Activated CD4-positive, alpha-beta T cell treated with anti-CD3 and anti-CD28 coated beads, Interleukin-2, amount 10 ng/mL, durations not matched to agents 7 days and 5 days (primary cell): Measurements from ENCODE around the gene FANCG. TPM values are rescaled to one million over a fixed set of nuclear protein-coding genes. Genes with fewer than 3 reads are reported as not detected.

Source experiments
- CTCF ChIA-PET: fragments of 350-600 bp; sonication (Branson Sonifier 250); formaldehyde crosslinking; loops from one replicate; lab custom pipeline; 2021; ENCODE audit warnings: antibody characterized with exemption; lab: Charles Lee
- POLR2A ChIA-PET: fragments of 350-600 bp; sonication (Branson Sonifier 250); formaldehyde crosslinking; loops from one replicate; lab custom pipeline; 2021; ENCODE audit warnings: antibody characterized with exemption; lab: Charles Lee
- DNase-seq: peaks from one replicate; pipeline ENCODE4 v3.0.0-alpha.2; 2020
- H3K27ac Mint-ChIP-seq: one replicate; pipeline ENCODE4 v1.8.0; 2021; ENCODE audit warnings: mild to moderate bottlenecking, moderate library complexity, mixed read lengths
- H3K27me3 Mint-ChIP-seq: one replicate; pipeline ENCODE4 v1.8.0; 2021; ENCODE audit warnings: mixed read lengths
- H3K36me3 Mint-ChIP-seq: one replicate; pipeline ENCODE4 v1.8.0; 2021; ENCODE audit warnings: low read depth, mixed read lengths
- H3K4me1 Mint-ChIP-seq: one replicate; pipeline ENCODE4 v1.8.0; 2021; ENCODE audit warnings: mixed read lengths
- H3K4me3 Mint-ChIP-seq: one replicate; pipeline ENCODE4 v1.8.0; 2021; ENCODE audit warnings: mild to moderate bottlenecking, moderate library complexity, mixed read lengths
- H3K9me3 Mint-ChIP-seq: one replicate; pipeline ENCODE4 v1.8.0; 2021; ENCODE audit warnings: mixed read lengths
- total RNA-seq, 2 experiments: library from RNA; stranded (reverse); gene quantifications; one replicate each; pipeline ENCODE4 v1.2.3, GENCODE V29; 2021

The FANCG gene
- total RNA-seq, 2 experiments from 2014 or later: 117 to 123 TPM

DNA sequence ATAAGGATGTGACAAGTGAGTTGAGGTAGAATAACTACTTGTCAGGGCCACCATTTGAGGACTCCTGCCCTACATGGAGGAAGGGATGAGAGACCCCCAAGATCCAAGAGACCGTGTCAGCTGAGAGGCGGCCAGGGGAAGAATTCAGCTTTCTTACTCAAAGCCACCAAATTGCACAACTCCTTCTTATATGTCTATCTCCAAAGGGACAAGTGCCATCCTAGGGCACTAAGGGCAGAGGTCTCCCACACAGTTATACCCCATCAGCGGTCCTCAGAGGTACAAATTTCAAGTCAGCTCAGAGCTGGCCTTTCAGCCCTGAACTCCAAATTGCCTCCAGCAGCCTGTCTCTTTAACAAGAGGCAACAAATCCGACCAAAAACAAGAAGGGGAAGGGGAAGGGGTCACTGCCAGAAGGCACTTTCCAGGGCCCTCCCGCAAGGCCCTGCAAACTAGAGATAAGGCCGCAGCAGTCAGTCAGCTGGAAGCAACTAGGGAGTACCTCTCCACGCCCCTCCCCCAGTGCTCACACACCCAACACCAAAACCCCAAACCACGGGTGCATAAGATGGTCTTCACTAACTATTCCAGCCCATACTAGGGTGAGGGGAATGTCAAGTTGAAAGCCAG lies 29.3 kb upstream of the FANCG start:
- Mint-ChIP-seq H3K4me1 (peaks cover 48% of the 10 kb centered on the region), H3K4me3 (no peak overlapping the region), H3K9me3 (no peaks in the 10 kb centered on the region), H3K36me3 (peaks cover 23% of the 10 kb centered on the region), H3K27ac (no peak overlapping the region), H3K27me3 (no peaks in the 10 kb centered on the region)
- DNase-seq: no peak
- CTCF ChIA-PET: interaction anchor here (0.7 to 1.0 kb wide), 2 partner anchors 10 to 12 kb away, joined by 3 to 5 read pairs; partner anchors contain the start of gene PIGO
- POLR2A ChIA-PET: no interaction called here

- H3K36me3 Mint-ChIP-seq: peaks cover 18% of the 10 kb centered on the region
- no peak overlapping the region for H3K4me3 Mint-ChIP-seq
- H3K9me3 Mint-ChIP-seq: no peaks in the 10 kb centered on the region
- no peaks in the 10 kb centered on the region for H3K27me3 Mint-ChIP-seq
- POLR2A ChIA-PET: no interaction called here
- peaks cover 47% of the 10 kb centered on the region for H3K4me1 Mint-ChIP-seq
- H3K27ac Mint-ChIP-seq: no peak overlapping the region
- CTCF ChIA-PET: interaction anchor here (1.0 kb wide), 1 partner anchor 9 kb away, joined by 5 read pairs; no protein-coding TSS in a partner anchor
- no peak for DNase-seq
Observed at GRCh38 chr9:35108461-35108860, 28.7 kb upstream of the FANCG start.

DNA sequence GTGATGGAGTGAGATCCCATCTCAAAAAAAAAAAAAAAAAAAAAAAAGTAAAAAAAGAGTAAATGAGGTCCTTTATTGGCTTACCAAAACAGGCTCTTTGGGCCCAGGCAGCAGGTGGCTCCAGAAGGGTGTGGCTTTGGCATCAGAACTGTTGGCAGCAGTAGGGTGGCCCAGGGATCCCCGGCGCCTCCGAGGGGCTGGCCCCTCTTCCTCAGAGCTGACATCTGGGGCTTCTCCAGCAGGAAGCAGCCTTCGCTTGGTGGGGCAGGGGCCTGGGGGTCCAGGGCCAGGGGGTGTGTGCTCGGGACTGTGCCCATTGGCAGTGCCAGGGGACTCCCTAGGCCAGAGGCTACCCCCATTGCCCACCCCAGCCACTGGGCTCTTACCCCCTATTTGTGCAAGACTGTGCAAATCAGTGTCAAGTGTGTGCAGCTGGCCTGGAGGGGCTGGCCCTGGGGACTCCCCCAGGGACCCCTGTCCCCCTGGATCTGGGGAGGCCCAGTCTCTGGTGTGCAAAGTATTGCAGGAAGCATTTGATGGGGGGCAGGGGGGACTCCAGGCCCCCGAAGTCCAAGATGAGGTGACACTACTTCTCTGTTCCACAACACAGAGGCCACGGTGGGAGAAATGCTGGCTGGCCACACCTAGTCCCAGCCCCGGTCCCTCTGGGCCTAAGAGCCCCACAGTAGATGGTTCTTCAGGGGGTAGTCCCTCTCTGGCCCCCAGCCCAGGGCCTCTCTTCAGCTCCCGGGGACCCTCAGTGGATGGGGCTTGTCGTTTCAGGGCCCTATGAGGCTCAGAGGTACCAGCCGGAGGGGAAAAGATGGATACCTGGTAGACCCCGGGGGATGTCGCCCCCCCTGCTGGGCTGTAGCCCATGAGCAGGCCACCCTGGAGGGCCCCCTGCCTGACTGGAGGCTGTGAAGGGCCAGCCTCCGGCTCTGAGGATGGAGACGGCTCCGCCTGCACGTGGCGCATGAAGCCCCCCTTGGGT lies 27.9 kb upstream of the FANCG start:
- Mint-ChIP-seq H3K36me3 (peaks cover 21% of the 10 kb centered on the region), H3K4me3 (no peak overlapping the region), H3K27me3 (no peaks in the 10 kb centered on the region), H3K27ac (no peak overlapping the region), H3K9me3 (no peaks in the 10 kb centered on the region), H3K4me1 (peaks cover 49% of the 10 kb centered on the region)
- no peak for DNase-seq
- POLR2A ChIA-PET: no interaction called here
- CTCF ChIA-PET: interaction anchor here (0.9 to 6.6 kb wide), 6 partner anchors 8 to 38 kb away, joined by 3 to 39 read pairs (median 4); partner anchors contain the start of genes ATOSB, FANCG and PIGO

- H3K27ac Mint-ChIP-seq: no peak overlapping the region
- ChIA-PET CTCF (interaction anchor here (1.0 to 6.6 kb wide), 5 partner anchors 9 to 37 kb away, joined by 3 to 39 read pairs (median 4); partner anchors contain the start of genes ATOSB and PIGO), POLR2A (no interaction called here)
- DNase-seq: no peak
- H3K4me3 Mint-ChIP-seq: no peak overlapping the region
- H3K4me1 Mint-ChIP-seq: peaks cover 47% of the 10 kb centered on the region
- H3K27me3 Mint-ChIP-seq: no peaks in the 10 kb centered on the region
- peaks cover 26% of the 10 kb centered on the region for H3K36me3 Mint-ChIP-seq
- H3K9me3 Mint-ChIP-seq: no peaks in the 10 kb centered on the region
Observed at GRCh38 chr9:35106343-35106730, 26.6 kb upstream of the FANCG start.

GRCh38 chr9:35105571-35106342 lies 26.0 kb upstream of the FANCG start:
- H3K27me3 Mint-ChIP-seq: no peaks in the 10 kb centered on the region
- ChIA-PET POLR2A (no interaction called here), CTCF (interaction anchor here (1.0 to 6.6 kb wide), 4 partner anchors 9 to 34 kb away, joined by 3 to 39 read pairs (median 7); partner anchors contain the start of genes ATOSB and PIGO)
- H3K36me3 Mint-ChIP-seq: peaks cover 31% of the 10 kb centered on the region
- no peak overlapping the region for H3K27ac Mint-ChIP-seq
- H3K4me1 Mint-ChIP-seq: peaks cover 48% of the 10 kb centered on the region
- no peak for DNase-seq
- H3K9me3 Mint-ChIP-seq: no peaks in the 10 kb centered on the region
- no peak overlapping the region for H3K4me3 Mint-ChIP-seq

DNA sequence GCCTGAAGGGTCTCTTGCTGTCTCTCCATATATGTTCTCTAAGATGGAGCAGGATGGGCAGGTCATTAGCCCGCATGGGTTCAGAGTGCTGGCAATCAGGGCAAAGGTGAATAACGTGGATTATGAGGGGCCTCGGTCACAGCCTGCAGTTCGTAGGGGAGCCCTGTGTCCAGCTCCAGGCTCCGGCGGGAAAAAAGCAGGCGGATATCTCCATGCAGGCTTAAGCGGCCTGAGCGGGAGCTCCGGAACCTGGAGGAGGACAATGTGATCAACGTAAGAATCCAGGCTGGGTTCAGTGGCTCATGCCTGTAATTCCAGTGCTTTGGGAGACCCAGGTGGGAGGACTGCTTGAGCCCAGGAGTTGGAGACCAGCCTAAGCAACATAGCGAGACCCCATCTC lies 25.4 kb upstream of the FANCG start:
- H3K9me3 Mint-ChIP-seq: no peaks in the 10 kb centered on the region
- H3K4me3 Mint-ChIP-seq: no peak overlapping the region
- ChIA-PET POLR2A (no interaction called here), CTCF (interaction anchor here (2.5 to 6.6 kb wide), 2 partner anchors 11 to 26 kb away, joined by 19 to 39 read pairs; partner anchors contain the start of genes ATOSB and FANCG)
- no peaks in the 10 kb centered on the region for H3K27me3 Mint-ChIP-seq
- no peak overlapping the region for H3K27ac Mint-ChIP-seq
- H3K36me3 Mint-ChIP-seq: peaks cover 37% of the 10 kb centered on the region
- H3K4me1 Mint-ChIP-seq: peaks cover 46% of the 10 kb centered on the region
- DNase-seq: no peak

- CTCF ChIA-PET: interaction anchor here (2.5 to 6.6 kb wide), 2 partner anchors 11 to 25 kb away, joined by 19 to 39 read pairs; partner anchors contain the start of genes ATOSB and FANCG
- Mint-ChIP-seq H3K36me3 (peaks cover 41% of the 10 kb centered on the region), H3K4me1 (peaks cover 46% of the 10 kb centered on the region), H3K27ac (no peak overlapping the region), H3K4me3 (no peak overlapping the region), H3K9me3 (no peaks in the 10 kb centered on the region), H3K27me3 (no peaks in the 10 kb centered on the region)
- DNase-seq: no peak
- POLR2A ChIA-PET: no interaction called here
Observed at GRCh38 chr9:35104586-35104985, 24.8 kb upstream of the FANCG start.

- Mint-ChIP-seq H3K4me3 (peak overlapping the region; percentile 98), H3K27me3 (no peaks in the 10 kb centered on the region), H3K4me1 (peaks cover 42% of the 10 kb centered on the region), H3K36me3 (peaks cover 44% of the 10 kb centered on the region), H3K27ac (peak overlapping the region; percentile 93), H3K9me3 (no peaks in the 10 kb centered on the region)
- ChIA-PET POLR2A (interaction anchor here (1.1 kb wide), 1 partner anchor 8 kb away, joined by 6 read pairs; no protein-coding TSS in a partner anchor), CTCF (interaction anchor here (0.9 to 6.6 kb wide), 3 partner anchors 8 to 25 kb away, joined by 3 to 39 read pairs (median 19); partner anchors contain the start of genes ATOSB and FANCG)
- DNase-seq: no peak
Observed at GRCh38 chr9:35103660-35104191, 24.0 kb upstream of the FANCG start.

DNA sequence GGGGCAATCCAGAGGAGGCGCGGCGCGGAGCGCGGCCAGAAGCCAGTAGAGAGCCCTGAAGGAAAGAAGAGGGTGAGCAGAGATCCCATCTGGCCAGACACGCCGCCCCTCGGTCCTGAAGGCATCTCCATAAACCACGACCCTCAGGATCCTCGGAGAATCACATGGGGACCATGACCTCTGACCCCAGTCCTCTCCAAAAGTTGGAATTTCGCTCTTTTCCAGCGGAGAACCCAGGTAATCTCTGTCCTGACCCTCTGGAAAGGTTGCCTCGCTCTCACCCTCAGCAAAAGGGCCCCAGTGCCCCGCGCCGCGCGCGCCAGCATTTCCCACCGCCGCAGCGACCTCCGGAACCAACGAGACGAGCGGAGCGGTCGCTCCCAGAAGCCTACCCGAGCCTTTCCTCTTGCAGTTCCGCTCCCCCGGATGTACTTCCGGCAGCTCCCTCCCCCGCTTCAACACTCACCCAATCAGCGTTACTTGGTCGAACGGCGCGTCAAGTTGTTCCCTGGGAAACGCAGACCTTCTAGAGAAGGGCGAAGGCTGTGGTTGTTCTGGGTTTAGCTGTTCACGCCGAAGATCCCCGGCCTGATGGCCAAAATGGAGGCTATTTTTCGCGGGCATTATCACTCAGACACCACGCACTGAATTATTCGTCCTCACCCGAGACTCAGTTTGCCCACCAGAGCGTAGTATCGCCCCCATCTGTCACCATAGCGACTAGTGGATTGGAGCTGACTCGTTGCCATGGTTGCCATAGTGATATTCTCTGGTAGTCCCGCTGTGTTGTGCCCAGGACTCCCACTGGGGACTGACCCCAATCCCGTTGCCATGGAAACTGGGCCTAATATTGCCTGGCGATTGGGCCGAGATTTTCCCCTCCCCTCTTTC lies 23.3 kb upstream of the FANCG start, which contains the start of gene STOML2:
TSS of gene STOML2 (minus strand) at position 363 of the 891 bp plus-strand sequence. CDS start at position 326, 37 bp downstream.
- Mint-ChIP-seq H3K9me3 (no peaks in the 10 kb centered on the region), H3K4me1 (peaks cover 42% of the 10 kb centered on the region), H3K4me3 (peak within 1 kb of the TSS; percentile 98), H3K27ac (peak within 1 kb of the TSS; percentile 93), H3K36me3 (peaks cover 41% of the 10 kb centered on the region), H3K27me3 (no peaks in the 10 kb centered on the region)
- ChIA-PET CTCF (interaction anchor here (0.9 to 6.6 kb wide), 3 partner anchors 9 to 24 kb away, joined by 3 to 39 read pairs (median 19); partner anchors contain the start of genes ATOSB and FANCG), POLR2A (interaction anchor here (1.1 kb wide), 1 partner anchor 9 kb away, joined by 6 read pairs; no protein-coding TSS in a partner anchor)
- peak; percentile 95 for DNase-seq

DNA sequence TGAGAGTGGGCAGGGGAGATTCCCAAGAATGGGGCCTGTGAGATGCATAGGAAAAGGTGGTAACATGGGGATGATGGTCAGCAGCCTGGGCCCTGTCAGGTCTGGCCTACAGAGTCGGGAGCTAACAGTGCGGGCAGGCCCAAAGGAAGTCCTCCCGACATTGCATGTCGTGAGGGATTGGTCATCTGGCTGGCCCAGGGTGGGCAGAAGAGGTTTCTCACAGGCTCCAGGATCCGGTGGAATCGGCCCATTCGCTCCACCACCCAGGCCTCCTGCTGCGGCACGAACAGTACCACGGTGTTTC lies 22.7 kb upstream of the FANCG start:
- peak; percentile 29 for DNase-seq
- no peaks in the 10 kb centered on the region for H3K9me3 Mint-ChIP-seq
- no peaks in the 10 kb centered on the region for H3K27me3 Mint-ChIP-seq
- POLR2A ChIA-PET: interaction anchor here (1.1 kb wide), 1 partner anchor 9 kb away, joined by 6 read pairs; no protein-coding TSS in a partner anchor
- H3K36me3 Mint-ChIP-seq: peaks cover 39% of the 10 kb centered on the region
- peak overlapping the region; percentile 93 for H3K27ac Mint-ChIP-seq
- peaks cover 46% of the 10 kb centered on the region for H3K4me1 Mint-ChIP-seq
- H3K4me3 Mint-ChIP-seq: peak overlapping the region; percentile 98
- CTCF ChIA-PET: interaction anchor here (6.6 kb wide), 1 partner anchor 13 kb away, joined by 39 read pairs; the partner anchor contains the start of gene ATOSB

- Mint-ChIP-seq H3K4me3 (peak overlapping the region; percentile 20), H3K27me3 (no peaks in the 10 kb centered on the region), H3K36me3 (peaks cover 31% of the 10 kb centered on the region), H3K27ac (peak overlapping the region; percentile 55), H3K9me3 (no peaks in the 10 kb centered on the region), H3K4me1 (peaks cover 62% of the 10 kb centered on the region)
- POLR2A ChIA-PET: no interaction called here
- CTCF ChIA-PET: interaction anchor here (1.2 to 7.6 kb wide), 7 partner anchors 9 to 198 kb away, joined by 3 to 95 read pairs (median 10); partner anchors contain the start of genes FANCG and VCP
- DNase-seq: no peak
Observed at GRCh38 chr9:35097573-35097972, 17.8 kb upstream of the FANCG start.
